WTC11 (cell line): ENCODE results near the gene RAMP3.

Source experiments
- CTCF ChIP-seq: fragments of 200-600 bp; IDR thresholded peaks from 2 replicates; pipeline ENCODE4 v1.8.0; 2022; ENCODE audit warnings: antibody characterized with exemption
- ERG ChIP-seq: fragments of 250-450 bp; sonication (Bioruptor Pico); IDR thresholded peaks from 2 replicates; pipeline ENCODE4 v1.8.0; 2021; ENCODE audit warnings: mild to moderate bottlenecking
- ESRRA ChIP-seq: sonication (generic); formaldehyde crosslinking; IDR thresholded peaks from 2 replicates; pipeline ENCODE4 v1.8.1; 2022; ENCODE audit warnings: mild to moderate bottlenecking, missing genetic modification reagents, borderline replicate concordance
- JUN ChIP-seq: sonication (generic); formaldehyde crosslinking; IDR thresholded peaks from 2 replicates; pipeline ENCODE4 v1.8.0; 2023; ENCODE audit warnings: mild to moderate bottlenecking, missing genetic modification reagents
- ZNF138 ChIP-seq: sonication (generic); formaldehyde crosslinking; conservative IDR thresholded peaks from 2 replicates; pipeline ENCODE4 v1.8.1; 2022; ENCODE audit warnings: mild to moderate bottlenecking, moderate library complexity, missing genetic modification reagents
- ZNF416 ChIP-seq: fragments of 250-450 bp; sonication (Bioruptor Pico); IDR thresholded peaks from 2 replicates; pipeline ENCODE4 v1.9.0; 2021; ENCODE audit warnings: mild to moderate bottlenecking, inconsistent platforms
- TF ChIP-seq, protein P1 (sequence below): sonication (generic); formaldehyde crosslinking; IDR thresholded peaks from 2 replicates; pipeline ENCODE4 v1.8.1; 2022; ENCODE audit warnings: missing genetic modification reagents, borderline replicate concordance
- TF ChIP-seq, protein P2 (sequence below): sonication (generic); formaldehyde crosslinking; IDR thresholded peaks from 2 replicates; pipeline ENCODE4 v1.8.0; 2022; ENCODE audit warnings: mild to moderate bottlenecking, missing genetic modification reagents
- TF ChIP-seq, protein P3 (sequence below): sonication (generic); formaldehyde crosslinking; conservative IDR thresholded peaks from 2 replicates; pipeline ENCODE4 v1.8.1; 2022; ENCODE audit warnings: mild to moderate bottlenecking, missing genetic modification reagents

DNA sequence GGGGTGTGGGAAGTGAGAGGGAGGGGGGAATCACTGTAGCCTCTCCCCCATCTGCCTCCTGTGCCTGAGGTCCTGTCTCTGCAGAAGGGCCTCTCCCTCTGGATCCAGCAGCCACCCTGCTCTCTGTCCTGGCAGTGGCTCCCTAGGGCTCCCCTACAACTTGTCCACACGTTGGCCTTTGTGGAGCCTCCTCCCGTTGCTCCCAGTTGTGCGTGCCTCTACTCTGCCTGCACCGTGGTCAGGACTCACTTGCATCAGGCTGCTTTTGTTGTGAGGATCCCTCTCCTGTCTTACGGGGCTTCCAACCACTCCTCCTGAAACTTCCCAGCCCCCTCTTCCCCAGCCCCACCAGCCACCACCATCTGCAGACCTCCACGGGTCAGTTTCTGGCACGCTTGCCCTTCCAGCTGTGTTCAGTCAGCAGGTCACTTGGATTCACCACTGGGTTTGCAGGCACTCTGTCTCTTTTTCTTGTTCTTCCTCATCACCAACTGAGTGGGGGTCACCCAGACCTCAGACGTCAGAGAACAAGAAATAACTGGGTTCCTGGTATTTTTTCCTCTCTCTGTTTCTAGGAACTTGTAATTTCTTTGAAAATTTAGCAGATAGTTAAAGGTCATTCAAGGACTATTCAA lies 62.3 kb downstream of the RAMP3 start:
- TF ChIP-seq ESRRA (no peak), CTCF (no peak), JUN (CRISPR knock-in tag) (no peak), ZNF138 (no peak), ZNF416 (no peak), ERG (CRISPR knock-in tag) (no peak)
- TF ChIP-seq, protein P1, sequence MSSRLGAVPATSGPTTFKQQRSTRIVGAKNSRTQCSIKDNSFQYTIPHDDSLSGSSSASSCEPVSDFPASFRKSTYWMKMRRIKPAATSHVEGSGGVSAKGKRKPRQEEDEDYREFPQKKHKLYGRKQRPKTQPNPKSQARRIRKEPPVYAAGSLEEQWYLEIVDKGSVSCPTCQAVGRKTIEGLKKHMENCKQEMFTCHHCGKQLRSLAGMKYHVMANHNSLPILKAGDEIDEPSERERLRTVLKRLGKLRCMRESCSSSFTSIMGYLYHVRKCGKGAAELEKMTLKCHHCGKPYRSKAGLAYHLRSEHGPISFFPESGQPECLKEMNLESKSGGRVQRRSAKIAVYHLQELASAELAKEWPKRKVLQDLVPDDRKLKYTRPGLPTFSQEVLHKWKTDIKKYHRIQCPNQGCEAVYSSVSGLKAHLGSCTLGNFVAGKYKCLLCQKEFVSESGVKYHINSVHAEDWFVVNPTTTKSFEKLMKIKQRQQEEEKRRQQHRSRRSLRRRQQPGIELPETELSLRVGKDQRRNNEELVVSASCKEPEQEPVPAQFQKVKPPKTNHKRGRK (CRISPR knock-in tag): no peak
- TF ChIP-seq, protein P2, sequence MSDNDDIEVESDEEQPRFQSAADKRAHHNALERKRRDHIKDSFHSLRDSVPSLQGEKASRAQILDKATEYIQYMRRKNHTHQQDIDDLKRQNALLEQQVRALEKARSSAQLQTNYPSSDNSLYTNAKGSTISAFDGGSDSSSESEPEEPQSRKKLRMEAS: no peak
- TF ChIP-seq, protein P3, sequence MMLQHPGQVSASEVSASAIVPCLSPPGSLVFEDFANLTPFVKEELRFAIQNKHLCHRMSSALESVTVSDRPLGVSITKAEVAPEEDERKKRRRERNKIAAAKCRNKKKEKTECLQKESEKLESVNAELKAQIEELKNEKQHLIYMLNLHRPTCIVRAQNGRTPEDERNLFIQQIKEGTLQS (CRISPR knock-in tag): no peak
